H9 (cell line): Measurements from ENCODE around the gene MRPL20. TPM values are rescaled to one million over a fixed set of nuclear protein-coding genes. Genes with fewer than 3 reads are reported as not detected.
"Not testable (repeated sequence)": the region's sequence is repeated elsewhere in the genome, so short reads cannot be mapped to it uniquely, and the experiment has no call there.

Experiments used
- DNase-seq: peaks from one replicate; pipeline ENCODE4 v3.0.0-alpha.2; 2017
- H2AFZ ChIP-seq: one replicate; pipeline ENCODE4 v1.6.1; 2013; ENCODE audit warnings: mild to moderate bottlenecking, low read length, control low read depth, moderate library complexity
- H2AK5ac ChIP-seq: 2 replicates; pipeline ENCODE4 v1.6.1; 2013; ENCODE audit warnings: low read length, control low read depth, mixed read lengths; ENCODE audit not compliant: insufficient read length
- H2BK120ac ChIP-seq: one replicate; pipeline ENCODE4 v1.6.1; 2013; ENCODE audit warnings: low read depth, mild to moderate bottlenecking, low read length, control low read depth, inconsistent platforms; ENCODE audit not compliant: poor library complexity, severe bottlenecking
- H2BK12ac ChIP-seq: 2 replicates; pipeline ENCODE4 v1.6.1; 2013; ENCODE audit warnings: low read length, control low read depth, mixed read lengths, low read depth; ENCODE audit not compliant: insufficient read length
- H2BK15ac ChIP-seq: 2 replicates; pipeline ENCODE4 v1.6.1; 2013; ENCODE audit warnings: low read depth, low read length, control low read depth
- H2BK20ac ChIP-seq: one replicate; pipeline ENCODE4 v1.6.1; 2013; ENCODE audit warnings: low read depth, mild to moderate bottlenecking, low read length, control low read depth, inconsistent platforms; ENCODE audit not compliant: poor library complexity, severe bottlenecking
- H2BK5ac ChIP-seq: 2 replicates; pipeline ENCODE4 v1.6.1; 2013; ENCODE audit warnings: low read length, control low read depth, mixed read lengths; ENCODE audit not compliant: insufficient read length
- H3K14ac ChIP-seq: 2 replicates; pipeline ENCODE4 v1.6.1; 2013; ENCODE audit warnings: low read length, control low read depth; ENCODE audit not compliant: insufficient read depth
- H3K18ac ChIP-seq: 2 replicates; pipeline ENCODE4 v1.6.1; 2013; ENCODE audit warnings: low read depth, mild to moderate bottlenecking, mixed read lengths, low read length, control low read depth; ENCODE audit not compliant: insufficient read length
- H3K23ac ChIP-seq: 2 replicates; pipeline ENCODE4 v1.6.1; 2013; ENCODE audit warnings: low read length, control low read depth, mixed read lengths, low read depth; ENCODE audit not compliant: insufficient read length
- H3K23me2 ChIP-seq: 2 replicates; pipeline ENCODE4 v1.6.1; 2013; ENCODE audit warnings: low read depth, mild to moderate bottlenecking, mixed read lengths, low read length, control low read depth; ENCODE audit not compliant: insufficient read length, poor library complexity, severe bottlenecking
- H3K27ac ChIP-seq: 2 replicates; pipeline ENCODE4 v1.5.1; 2013; ENCODE audit warnings: low read length, control low read depth, mixed read lengths, low read depth; ENCODE audit not compliant: insufficient read length
- H3K27me3 ChIP-seq: 2 replicates; pipeline ENCODE4 v1.6.1; 2013; ENCODE audit warnings: low read length, control low read depth, inconsistent platforms; ENCODE audit not compliant: insufficient read depth
- H3K4ac ChIP-seq: 2 replicates; pipeline ENCODE4 v1.6.1; 2013; ENCODE audit warnings: low read depth, mild to moderate bottlenecking, control low read depth, inconsistent platforms, low read length, moderate library complexity
- H3K4me1 ChIP-seq: 2 replicates; pipeline ENCODE4 v1.6.1; 2013; ENCODE audit warnings: low read length, control low read depth, inconsistent platforms; ENCODE audit not compliant: insufficient read depth
- H3K4me2 ChIP-seq: 2 replicates; pipeline ENCODE4 v1.6.1; 2013; ENCODE audit warnings: low read length, control low read depth, mixed read lengths; ENCODE audit not compliant: insufficient read length, insufficient read depth
- H3K56ac ChIP-seq: 2 replicates; pipeline ENCODE4 v1.6.1; 2013; ENCODE audit warnings: low read depth, mild to moderate bottlenecking, mixed read lengths, low read length, control low read depth; ENCODE audit not compliant: insufficient read length
- H3K79me1 ChIP-seq: 2 replicates; pipeline ENCODE4 v1.6.1; 2013; ENCODE audit warnings: low read depth, mild to moderate bottlenecking, moderate library complexity, low read length, control low read depth, inconsistent platforms; ENCODE audit not compliant: insufficient read depth, poor library complexity, severe bottlenecking
- H3K79me2 ChIP-seq: 2 replicates; pipeline ENCODE4 v1.6.1; 2013; ENCODE audit warnings: low read length, control low read depth, inconsistent platforms; ENCODE audit not compliant: insufficient read depth
- H3K9ac ChIP-seq: 2 replicates; pipeline ENCODE4 v1.6.1; 2013; ENCODE audit warnings: low read length, control low read depth, mixed read lengths; ENCODE audit not compliant: insufficient read length; ENCODE audit errors: extremely low read depth
- H3K9me3 ChIP-seq: one replicate; pipeline ENCODE4 v1.6.1; 2013; ENCODE audit warnings: low read depth, low read length, inconsistent platforms; ENCODE audit not compliant: control insufficient read depth
- H3T11ph ChIP-seq: one replicate; pipeline ENCODE4 v1.6.1; 2013; ENCODE audit warnings: mild to moderate bottlenecking, low read length, control low read depth, inconsistent platforms
- H4K20me1 ChIP-seq: one replicate; pipeline ENCODE4 v1.6.1; 2013; ENCODE audit not compliant: control insufficient read depth, insufficient read length, insufficient read depth
- H4K5ac ChIP-seq: 2 replicates; pipeline ENCODE4 v1.6.1; 2013; ENCODE audit warnings: low read depth, mild to moderate bottlenecking, mixed read lengths, low read length, control low read depth; ENCODE audit not compliant: insufficient read length
- H4K8ac ChIP-seq: replicated peaks from 2 replicates; pipeline ENCODE4 v1.6.1; 2013; ENCODE audit warnings: low read length, control low read depth, mixed read lengths, low read depth; ENCODE audit not compliant: insufficient read length
- H4K91ac ChIP-seq: 2 replicates; pipeline ENCODE4 v1.6.1; 2013; ENCODE audit warnings: low read depth, mild to moderate bottlenecking, moderate library complexity, mixed read lengths, low read length, control low read depth; ENCODE audit not compliant: insufficient read length
- H3K27ac Mint-ChIP-seq, 3 experiments: 2 replicates in 2 of 3; 3 replicates in 1 of 3; pipeline ENCODE4 v1.8.0; 2020 to 2021; ENCODE audit warnings: mixed read lengths in 3 of 3, mild to moderate bottlenecking in 1 of 3, moderate library complexity in 1 of 3
- H3K27me3 Mint-ChIP-seq: 2 replicates; pipeline ENCODE4 v1.8.0; 2021; ENCODE audit warnings: low read depth, mild to moderate bottlenecking, moderate library complexity, mixed read lengths
- H3K36me3 Mint-ChIP-seq, 3 experiments: 2 replicates in 2 of 3; 3 replicates in 1 of 3; pipeline ENCODE4 v1.8.0; 2020 to 2021; ENCODE audit warnings: low read depth in 3 of 3, mixed read lengths in 3 of 3; ENCODE audit not compliant: insufficient read depth in 1 of 3
- H3K4me1 Mint-ChIP-seq, 2 experiments: 2 replicates each; pipeline ENCODE4 v1.8.0; 2020; ENCODE audit warnings: mixed read lengths in 2 of 2
- H3K4me3 Mint-ChIP-seq, 2 experiments: 2 replicates in 1 of 2; 3 replicates in 1 of 2; pipeline ENCODE4 v1.8.0; 2020 to 2021; ENCODE audit warnings: mild to moderate bottlenecking in 2 of 2, mixed read lengths in 2 of 2, moderate library complexity in 1 of 2
- H3K9me3 Mint-ChIP-seq, 2 experiments: 2 replicates in 1 of 2; 3 replicates in 1 of 2; pipeline ENCODE4 v1.8.0; 2020; ENCODE audit warnings: mild to moderate bottlenecking in 2 of 2, mixed read lengths in 2 of 2, moderate library complexity in 1 of 2
- whole genome bisulfite sequencing: extraction: QIAGEN DNeasy Blood & Tissue Kit; methylation state at CpG from one replicate; pipeline ENCODE4 v1.1.7; 2013; ENCODE audit warnings: missing lambda C conversion rate, low lambda C conversion rate, mixed read lengths; ENCODE audit not compliant: insufficient read length; ENCODE audit errors: extremely low coverage; 5-methylcytosine and 5-hydroxymethylcytosine counted together
- total RNA-seq: library from RNA; stranded (reverse); gene quantifications from 2 replicates; pipeline ENCODE4 v1.2.1, GENCODE V29; 2021
- TF ChIP-seq, protein P1 (sequence below): fragments of 200-600 bp; sonication (generic); conservative IDR thresholded peaks from 3 replicates; pipeline ENCODE4 v1.8.0; 2021; ENCODE audit warnings: antibody characterized with exemption, mild to moderate bottlenecking

Gene MRPL20
- total RNA-seq, 1 experiment from 2014 or later: 162 TPM

DNA sequence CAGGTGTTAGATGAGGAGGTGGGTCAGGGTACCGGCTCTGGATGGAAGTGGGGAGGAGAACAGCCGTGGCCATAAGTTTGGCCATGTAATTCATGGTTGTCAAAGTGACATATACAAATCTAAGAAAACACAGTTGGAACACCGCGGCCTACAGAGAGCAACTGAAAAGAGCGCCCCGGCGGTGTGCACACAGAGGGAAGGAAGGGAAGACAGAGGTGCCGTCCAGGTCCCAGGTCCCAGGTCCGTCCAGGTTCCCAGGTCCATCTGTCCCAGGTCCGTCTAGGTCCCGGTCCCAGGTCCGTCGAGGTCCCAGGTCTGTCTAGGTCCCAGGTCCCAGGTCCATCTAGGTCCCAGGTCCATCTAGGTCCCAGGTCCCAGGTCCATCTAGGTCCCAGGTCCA lies 4.5 kb upstream of the MRPL20 start:
- Histone ChIP-seq H4K91ac (no peak overlapping the region), H3K27ac (no peak overlapping the region)
- peak overlapping the region; percentile 74 to 94 (median 88); a peak in 6 of 7 replicates for H3K27ac Mint-ChIP-seq

DNA sequence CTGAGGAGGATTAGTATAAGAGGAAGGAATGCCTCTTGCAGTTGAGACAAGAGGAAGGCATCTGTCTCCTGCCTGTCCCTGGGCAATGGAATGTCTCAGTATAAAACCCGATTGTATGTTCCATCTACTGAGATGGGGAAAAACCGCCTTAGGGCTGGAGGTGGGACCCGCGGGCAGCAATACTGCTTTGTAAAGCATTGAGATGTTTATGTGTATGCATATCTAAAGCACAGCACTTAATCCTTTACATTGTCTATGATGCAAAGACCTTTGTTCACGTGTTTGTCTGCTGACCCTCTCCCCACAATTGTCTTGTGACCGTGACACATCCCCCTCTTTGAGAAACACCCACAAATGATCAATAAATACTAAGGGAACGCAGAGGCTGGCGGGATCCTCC lies 3.1 kb upstream of the MRPL20 start:
- Mint-ChIP-seq H3K36me3 (peaks cover 21 to 47% (median 40%) of the 10 kb centered on the region in 3 experiments), H3K27ac (peak overlapping the region; percentile 89 to 100 (median 99)), H3K4me3 (peak overlapping the region; percentile 73 to 92; a peak in 4 of 5 replicates), H3K4me1 (peaks cover 34 to 47% of the 10 kb centered on the region in 2 experiments), H3K9me3 (peaks cover 6 to 14% of the 10 kb centered on the region in 2 experiments; a peak in 4 of 5 replicates)
- not testable (repeated sequence) for H3K27me3 ChIP-seq, H3K9me3 ChIP-seq, H3T11ph ChIP-seq, H3K23ac ChIP-seq, H3K27me3 Mint-ChIP-seq, H4K91ac ChIP-seq, H2BK12ac ChIP-seq, H2BK20ac ChIP-seq, H3K14ac ChIP-seq, H4K20me1 ChIP-seq, H2AFZ ChIP-seq, H3K9ac ChIP-seq, H2BK15ac ChIP-seq, H2BK120ac ChIP-seq, H3K4me2 ChIP-seq, H3K4me1 ChIP-seq, H3K18ac ChIP-seq, H3K79me2 ChIP-seq, H3K79me1 ChIP-seq, H2BK5ac ChIP-seq, H2AK5ac ChIP-seq, H4K5ac ChIP-seq, H3K4ac ChIP-seq, DNase-seq, H3K56ac ChIP-seq, H4K8ac ChIP-seq
- no CpG with 5 or more reads among the region's 8 CpGs for WGBS
- peak overlapping the region; percentile 15 for H3K27ac ChIP-seq
- H3K23me2 ChIP-seq: peaks cover 11% of the 10 kb centered on the region

More for the DNA sequence above, 4.5 kb upstream of the MRPL20 start:
- Histone ChIP-seq H2BK120ac (no peak overlapping the region), H2AFZ (no peak overlapping the region), H4K5ac (no peak overlapping the region), H3K79me2 (peaks cover 5% of the 10 kb centered on the region; the same call in 1 of the 2 replicates), H3K79me1 (no peaks in the 10 kb centered on the region), H3K4ac (no peak overlapping the region), H3K14ac (no peak overlapping the region), H2BK15ac (no peak overlapping the region), H3T11ph (no peak overlapping the region), H3K56ac (no peak overlapping the region), H3K9me3 (no peaks in the 10 kb centered on the region), H3K23ac (no peak overlapping the region), H2BK5ac (no peak overlapping the region), H3K4me1 (peaks cover 3% of the 10 kb centered on the region; the same call in 1 of the 2 replicates), H3K23me2 (peaks cover 6% of the 10 kb centered on the region), H3K9ac (no peak overlapping the region), H4K8ac (no peak overlapping the region), H3K18ac (no peak overlapping the region), H2AK5ac (no peak overlapping the region), H3K4me2 (no peak overlapping the region), H3K27me3 (no peaks in the 10 kb centered on the region), H2BK20ac (no peak overlapping the region), H4K20me1 (no peaks in the 10 kb centered on the region), H2BK12ac (peak overlapping the region; percentile 7)
- peak overlapping the region in 1 of 2 experiments; percentile 13; a peak in 1 of 5 replicates for H3K4me3 Mint-ChIP-seq
- TF ChIP-seq, protein P1, sequence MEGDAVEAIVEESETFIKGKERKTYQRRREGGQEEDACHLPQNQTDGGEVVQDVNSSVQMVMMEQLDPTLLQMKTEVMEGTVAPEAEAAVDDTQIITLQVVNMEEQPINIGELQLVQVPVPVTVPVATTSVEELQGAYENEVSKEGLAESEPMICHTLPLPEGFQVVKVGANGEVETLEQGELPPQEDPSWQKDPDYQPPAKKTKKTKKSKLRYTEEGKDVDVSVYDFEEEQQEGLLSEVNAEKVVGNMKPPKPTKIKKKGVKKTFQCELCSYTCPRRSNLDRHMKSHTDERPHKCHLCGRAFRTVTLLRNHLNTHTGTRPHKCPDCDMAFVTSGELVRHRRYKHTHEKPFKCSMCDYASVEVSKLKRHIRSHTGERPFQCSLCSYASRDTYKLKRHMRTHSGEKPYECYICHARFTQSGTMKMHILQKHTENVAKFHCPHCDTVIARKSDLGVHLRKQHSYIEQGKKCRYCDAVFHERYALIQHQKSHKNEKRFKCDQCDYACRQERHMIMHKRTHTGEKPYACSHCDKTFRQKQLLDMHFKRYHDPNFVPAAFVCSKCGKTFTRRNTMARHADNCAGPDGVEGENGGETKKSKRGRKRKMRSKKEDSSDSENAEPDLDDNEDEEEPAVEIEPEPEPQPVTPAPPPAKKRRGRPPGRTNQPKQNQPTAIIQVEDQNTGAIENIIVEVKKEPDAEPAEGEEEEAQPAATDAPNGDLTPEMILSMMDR: no peak
- H3K27me3 Mint-ChIP-seq: peaks cover 2% of the 10 kb centered on the region
- peaks cover 38 to 41% of the 10 kb centered on the region in 2 experiments for H3K4me1 Mint-ChIP-seq
- peaks cover 6 to 14% of the 10 kb centered on the region in 2 experiments; a peak in 4 of 5 replicates for H3K9me3 Mint-ChIP-seq
- no CpG with 5 or more reads among the region's 13 CpGs for WGBS
- DNase-seq: no peak
- H3K36me3 Mint-ChIP-seq: peaks cover 10 to 33% (median 28%) of the 10 kb centered on the region in 3 experiments
